GM12872 (cell line): ENCODE data around the gene TEKT3.

Source experiments
- CTCF ChIP-seq: IDR thresholded peaks from 3 replicates; pipeline ENCODE4 v1.5.1; 2011; ENCODE audit warnings: low read depth, mild to moderate bottlenecking, low read length, moderate library complexity; ENCODE audit not compliant: insufficient read depth

TEKT3 gene

GRCh38 chr17:15271741-15272140 is 69.7 kb downstream of the TEKT3 start:
- TF ChIP-seq CTCF: no peak

GRCh38 chr17:15270628-15271381 is 70.6 kb downstream of the TEKT3 start:
- no peak for TF ChIP-seq CTCF

- no peak for TF ChIP-seq CTCF
Observed at GRCh38 chr17:15269780-15270089, 71.7 kb downstream of the TEKT3 start.

GRCh38 chr17:15269087-15269779 is 72.2 kb downstream of the TEKT3 start:
- TF ChIP-seq CTCF: no peak

- TF ChIP-seq CTCF: no peak
Observed at GRCh38 chr17:15268461-15268860, 72.9 kb downstream of the TEKT3 start.

GRCh38 chr17:15267996-15268395 is 73.4 kb downstream of the TEKT3 start:
- no peak for TF ChIP-seq CTCF

- no peak for TF ChIP-seq CTCF
Observed at GRCh38 chr17:15266325-15267125, 74.9 kb downstream of the TEKT3 start.
